HPDE6-E6E7 (cell line): ENCODE measurements around the gene PACSIN3.
"Not testable (repeated sequence)": the region's sequence is repeated elsewhere in the genome, so short reads cannot be mapped to it uniquely, and the experiment has no call there.

Experiments
- DNase-seq: peaks from one replicate; pipeline ENCODE4 v3.0.0; 2011; ENCODE audit warnings: missing footprints; ENCODE audit errors: extremely low spot score

Gene PACSIN3

DNA sequence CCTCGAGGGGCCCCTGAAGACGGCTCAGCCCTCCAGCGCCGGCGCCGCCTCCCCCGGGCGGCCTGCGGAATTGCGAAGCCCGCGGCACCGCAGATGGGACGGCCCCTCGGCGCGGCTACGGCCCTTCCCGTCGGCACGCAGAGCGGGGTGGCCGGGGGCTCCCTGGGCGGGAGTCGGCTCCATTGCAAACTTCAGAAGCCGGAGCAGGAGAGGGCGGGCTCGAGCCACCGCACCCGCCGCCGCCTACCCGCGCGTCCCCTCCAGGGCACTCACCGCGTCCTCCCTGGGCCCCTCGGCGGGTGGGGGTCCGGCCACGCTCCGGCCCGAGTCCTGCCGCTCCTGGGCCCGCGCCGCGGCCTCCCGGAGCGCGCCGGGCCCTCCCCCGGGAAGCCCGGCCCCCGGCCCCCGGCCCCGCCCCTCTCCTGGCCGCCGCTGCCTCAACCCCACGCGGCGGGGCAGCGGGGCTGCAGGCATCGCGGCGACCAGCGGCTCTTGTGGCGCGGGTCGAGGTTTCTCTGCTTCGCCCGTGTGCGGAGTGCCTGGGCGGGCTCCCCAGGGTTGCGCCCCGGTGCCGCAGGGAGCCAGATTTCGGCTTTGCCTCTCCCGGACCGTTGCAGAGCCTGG is at the start of gene PACSIN3:
Gene PACSIN3, minus strand, starts transcription at position 359 of the 624 bp plus-strand sequence. CDS start 3,707 bp downstream, outside the sequence.
- DNase-seq = no peak

DNA sequence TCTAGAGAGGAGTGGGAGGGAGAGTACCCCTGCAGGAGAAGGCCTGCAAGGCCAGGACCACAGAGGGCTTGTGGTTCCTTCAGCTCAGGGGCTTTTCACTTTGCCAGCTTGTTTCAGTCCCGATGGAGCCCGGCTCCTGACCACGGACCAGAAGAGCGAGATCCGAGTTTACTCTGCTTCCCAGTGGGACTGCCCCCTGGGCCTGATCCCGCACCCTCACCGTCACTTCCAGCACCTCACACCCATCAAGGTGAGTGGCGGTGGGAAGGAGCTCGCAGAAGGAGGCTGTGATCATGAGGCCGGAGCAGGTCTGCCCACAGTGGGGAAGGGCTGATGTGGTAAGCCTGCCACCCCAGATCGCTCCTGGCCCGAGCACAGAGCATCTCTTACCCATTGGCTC is 48.9 kb upstream of the PACSIN3 start:
- DNase-seq = no peak

DNA sequence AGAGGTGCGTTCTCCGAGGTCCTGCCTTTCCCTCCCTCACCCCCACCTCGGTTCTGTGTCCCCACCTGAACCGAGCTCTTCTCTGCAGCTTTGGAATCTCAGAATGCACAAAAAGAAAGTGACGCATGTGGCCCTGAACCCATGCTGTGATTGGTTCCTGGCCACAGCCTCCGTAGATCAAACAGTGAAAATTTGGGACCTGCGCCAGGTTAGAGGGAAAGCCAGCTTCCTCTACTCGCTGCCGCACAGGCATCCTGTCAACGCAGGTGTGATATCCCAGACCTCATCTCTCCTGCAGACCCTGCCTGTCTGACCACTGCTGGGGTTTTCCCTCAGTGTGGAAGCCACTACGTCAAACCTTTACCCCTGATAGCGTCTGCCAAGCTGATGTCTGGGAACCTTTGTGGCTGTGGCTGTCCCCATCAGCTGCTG is 48.5 kb upstream of the PACSIN3 start:
- no peak for DNase-seq

DNA sequence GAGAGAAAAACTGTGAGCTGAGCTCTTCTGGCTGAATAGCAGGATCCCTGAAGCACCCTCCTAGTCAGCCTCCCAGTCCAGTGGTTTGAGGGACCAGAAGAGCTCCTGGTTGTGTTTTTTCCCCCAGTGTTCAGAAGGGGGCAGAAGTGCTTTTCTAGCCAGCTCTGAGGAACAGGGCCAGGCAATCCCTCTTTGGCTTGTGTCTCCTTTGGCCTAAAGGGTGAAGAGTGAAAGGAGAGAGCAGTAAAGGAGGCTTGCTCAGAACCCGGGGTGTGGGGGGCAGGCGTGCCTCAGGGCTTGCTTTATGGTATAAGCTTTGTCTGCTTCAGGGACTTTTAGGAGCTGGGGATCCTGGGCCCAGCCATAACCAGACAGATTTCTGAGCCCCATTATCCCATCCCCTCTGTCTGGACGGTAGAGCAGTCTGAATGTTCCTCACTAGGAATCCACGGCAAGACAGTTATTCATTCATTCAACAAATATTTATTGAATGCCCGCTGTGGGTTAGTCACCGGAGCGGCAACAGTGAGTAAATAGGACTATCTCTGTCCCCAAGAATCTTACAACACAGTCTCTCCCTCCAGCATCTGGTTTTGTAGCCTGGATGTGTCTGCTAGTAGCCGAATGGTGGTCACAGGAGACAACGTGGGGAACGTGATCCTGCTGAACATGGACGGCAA is 47.9 kb upstream of the PACSIN3 start:
- DNase-seq = no peak

DNA sequence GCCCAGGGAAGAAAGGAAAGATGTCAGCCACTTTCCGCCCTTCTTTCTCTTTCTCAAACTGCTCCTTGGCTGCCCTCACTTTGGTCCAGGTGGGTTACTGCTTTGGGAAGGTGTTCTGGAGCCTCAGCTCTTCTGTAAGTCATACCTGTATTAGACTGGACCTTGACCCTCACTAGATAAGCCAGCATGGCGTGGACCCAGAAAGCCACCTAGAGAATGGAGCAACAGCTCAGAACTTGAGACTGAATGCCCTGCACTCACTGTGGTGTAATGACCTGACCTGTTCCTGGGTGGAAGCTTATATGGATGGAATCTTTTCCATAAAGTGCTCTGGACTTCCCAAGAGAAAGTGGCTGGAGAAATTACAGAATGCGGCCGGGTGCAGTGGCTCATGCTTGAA is 46.8 kb upstream of the PACSIN3 start:
- DNase-seq = no peak

DNA sequence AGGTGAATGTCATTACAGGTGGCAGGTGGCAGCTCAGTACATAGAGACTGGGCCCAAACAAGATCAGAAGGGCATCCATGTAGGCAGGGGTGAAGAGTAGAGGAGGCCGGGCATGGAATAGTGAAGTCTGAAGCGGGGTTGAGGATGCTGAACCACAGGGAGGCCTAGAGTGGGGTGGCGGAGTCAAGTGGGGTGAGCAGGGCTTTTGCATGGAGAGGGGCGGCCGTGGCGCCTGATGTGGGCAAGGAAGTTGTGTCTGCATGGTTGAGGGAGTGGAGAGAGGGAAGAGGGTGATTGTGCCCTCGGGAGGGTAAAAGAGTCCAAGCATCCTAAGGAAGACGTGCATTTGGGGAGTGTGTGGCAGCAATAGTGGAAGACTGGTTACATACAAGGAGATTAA is 42.9 kb upstream of the PACSIN3 start:
- no peak for DNase-seq

DNA sequence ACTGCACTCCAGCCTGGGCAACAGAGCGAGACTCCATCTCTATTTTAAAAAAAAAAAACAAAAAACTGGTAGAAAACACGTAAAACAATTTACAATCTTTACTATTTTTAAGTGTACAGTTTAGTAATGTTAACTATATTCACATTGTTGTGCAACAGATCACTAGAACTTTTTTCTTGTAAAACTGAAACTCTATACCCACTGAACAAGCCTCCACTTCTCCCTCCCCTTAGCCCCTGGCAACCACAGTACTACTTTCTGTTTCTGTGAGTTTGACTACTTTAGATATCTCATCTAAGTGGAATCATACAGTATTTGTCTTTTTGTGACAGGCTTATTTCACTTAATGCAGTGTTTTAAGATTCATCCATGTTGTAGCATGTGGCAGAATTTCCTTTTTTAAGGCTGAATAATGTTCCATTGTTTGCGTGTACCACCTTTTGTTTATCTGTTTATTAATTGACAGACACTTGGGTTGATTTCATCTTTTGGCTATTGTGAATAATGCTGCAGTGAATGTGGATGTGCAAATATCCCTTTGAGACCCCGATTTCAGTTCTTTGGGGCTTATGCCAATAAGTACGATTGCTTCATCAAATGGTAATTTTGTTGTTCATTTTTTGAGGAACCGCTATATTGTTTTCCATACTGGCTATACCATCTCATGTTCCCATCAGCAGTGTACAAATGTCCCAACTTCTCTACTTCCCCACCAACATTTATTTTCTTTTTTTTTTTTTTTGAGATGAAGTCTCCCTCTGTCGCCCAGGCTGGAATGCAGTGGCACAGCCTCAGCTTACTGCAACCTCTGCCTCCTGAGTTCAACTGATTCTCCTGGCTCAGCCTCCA is 39.5 kb upstream of the PACSIN3 start:
- DNase-seq = no peak

DNA sequence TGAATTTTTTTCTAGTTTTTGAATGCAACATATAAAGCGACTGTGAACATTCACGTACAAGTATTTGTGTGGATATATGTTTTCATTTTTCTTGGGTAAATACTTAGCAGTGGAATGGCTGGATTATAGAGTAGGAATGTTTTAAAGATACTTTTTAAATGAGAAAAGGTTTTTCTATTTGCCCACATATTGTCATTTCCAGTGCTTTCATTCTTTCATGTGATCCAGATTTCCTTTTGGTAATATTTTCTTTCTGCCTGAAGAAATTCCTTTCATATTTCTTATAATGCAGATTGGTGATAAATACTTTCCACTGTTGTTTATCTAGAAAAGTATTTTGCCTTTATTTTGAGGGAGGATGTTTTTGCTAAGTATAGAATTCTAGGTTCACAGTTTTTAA is 36.5 kb upstream of the PACSIN3 start:
- DNase-seq = no peak

DNA sequence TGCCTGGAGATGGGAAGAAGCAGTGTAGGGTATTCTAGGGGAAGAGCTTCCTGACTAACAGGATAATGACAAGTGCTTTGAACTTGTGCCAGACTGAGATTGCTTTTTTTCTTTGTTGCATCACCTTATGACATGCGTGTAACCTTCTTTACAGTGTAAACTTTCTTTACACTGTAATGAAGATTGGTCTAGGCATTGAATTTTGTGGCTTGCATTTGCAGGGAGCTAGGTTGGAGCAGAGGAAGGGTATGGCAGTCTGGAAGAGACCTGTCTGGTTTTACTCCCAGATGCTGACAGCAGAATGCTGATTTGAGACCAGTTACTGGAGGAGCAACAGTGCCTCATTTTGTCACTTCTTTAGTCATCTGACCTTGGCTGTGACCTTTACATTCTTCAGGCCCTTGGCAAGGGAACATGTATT is 34.2 kb upstream of the PACSIN3 start:
- no peak for DNase-seq

DNA sequence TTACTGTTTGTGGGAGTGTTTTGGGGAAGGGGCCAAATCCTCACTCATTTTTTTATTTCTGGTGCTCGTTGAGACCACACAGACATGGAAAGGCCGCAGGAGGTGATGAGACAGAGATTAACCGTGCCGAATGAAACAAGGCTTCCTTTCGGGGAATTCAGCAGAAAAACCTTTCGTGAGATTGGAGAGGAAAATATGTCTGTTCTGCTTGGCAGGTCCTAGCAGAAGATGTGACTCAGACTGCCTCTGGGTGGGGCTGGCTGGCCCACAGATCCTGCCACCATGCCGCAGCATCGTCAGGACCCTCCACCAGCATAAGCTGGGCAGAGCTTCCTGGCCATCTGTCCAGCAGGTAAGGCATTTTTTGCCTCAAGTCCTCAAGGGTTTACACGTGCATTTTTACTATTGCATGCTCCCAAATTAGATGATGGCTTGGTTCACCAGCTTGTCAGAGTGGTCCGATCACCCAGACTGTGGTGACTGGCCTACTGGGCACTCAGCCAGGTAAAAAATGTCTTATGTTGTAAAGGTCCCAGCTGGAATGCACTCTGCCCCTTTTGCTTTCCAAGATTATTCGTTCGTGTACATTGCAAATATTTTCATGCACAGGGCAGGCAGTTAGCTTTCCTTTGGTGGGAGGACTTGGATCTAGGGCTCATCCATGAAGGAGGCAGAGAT is 30.0 kb upstream of the PACSIN3 start:
- peak; percentile 42 for DNase-seq

DNA sequence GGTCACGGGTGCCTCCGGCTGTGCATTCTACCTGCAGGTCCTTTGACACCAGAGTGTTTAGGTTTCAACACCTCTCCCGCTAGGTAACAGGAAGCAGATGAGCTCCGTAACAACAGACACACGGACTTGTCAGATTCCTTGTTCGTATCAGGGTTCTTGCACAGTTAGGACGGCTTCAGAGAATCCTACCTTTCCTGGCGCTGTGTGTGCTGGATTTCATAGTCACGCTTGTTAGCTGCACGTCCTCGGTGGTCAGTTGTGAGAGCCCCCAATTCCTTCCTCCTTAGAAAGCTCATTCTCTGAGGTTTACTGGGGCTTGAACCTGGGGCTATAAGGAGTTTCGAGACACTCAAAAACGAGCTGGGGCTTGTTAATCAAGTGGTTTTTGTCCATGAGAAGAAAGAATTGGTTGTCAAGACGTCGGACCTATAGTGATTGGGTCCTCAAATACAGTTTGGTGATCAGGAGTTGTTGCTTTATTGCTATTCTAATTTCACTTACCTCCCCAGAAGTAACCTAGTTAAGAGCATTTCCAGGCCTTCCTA is 29.2 kb upstream of the PACSIN3 start:
- peak; percentile 61 for DNase-seq

DNA sequence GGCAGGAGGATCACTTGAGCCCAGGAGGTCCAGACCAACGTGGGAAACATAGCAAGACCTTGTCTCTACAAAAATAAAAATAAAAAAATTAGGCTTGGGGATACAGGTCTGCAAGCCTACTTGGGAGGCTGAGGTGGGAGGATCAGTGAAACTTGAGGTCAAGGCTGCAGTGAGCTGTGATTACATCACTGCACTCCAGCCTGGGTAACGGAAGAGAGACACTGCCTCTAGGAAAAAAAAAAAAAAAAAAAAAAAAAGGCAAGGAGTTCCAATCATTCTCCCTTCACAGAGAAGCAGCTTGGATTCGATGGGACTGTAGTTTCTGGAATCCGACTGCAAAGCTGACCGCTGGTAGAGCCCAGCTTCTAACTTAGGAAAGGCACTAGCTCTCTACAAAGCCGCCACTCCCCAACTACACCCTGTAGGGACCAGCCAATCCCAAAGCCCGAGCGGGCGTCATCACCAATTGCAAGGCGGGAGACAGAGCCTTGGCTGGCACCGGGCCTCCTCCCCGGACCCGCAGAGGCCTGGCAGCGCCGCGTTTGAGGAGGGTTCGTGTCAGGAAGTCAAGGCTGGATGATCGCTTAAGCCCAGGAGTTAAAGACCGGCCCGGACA is 27.8 kb upstream of the PACSIN3 start:
- DNase-seq = peak; percentile 90

DNA sequence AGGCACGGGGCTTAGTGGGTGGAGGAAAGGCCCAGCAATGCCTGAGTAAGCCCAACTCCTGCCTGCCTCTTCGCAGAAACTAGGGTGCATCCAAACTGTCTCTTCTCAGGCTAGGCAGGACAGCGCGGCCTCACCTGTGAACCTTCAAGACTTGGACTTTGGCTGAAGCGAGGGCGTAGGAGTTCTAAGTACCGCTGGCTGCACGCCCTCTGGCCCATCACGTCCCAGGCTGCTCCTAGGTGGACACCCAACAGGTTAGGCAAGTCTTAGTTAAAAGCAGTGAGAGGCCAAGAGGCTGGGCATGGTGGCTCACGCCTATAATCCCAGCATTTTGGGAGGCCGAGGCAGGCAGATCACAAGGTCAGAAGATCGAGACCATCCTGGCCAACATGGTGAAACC is 26.7 kb upstream of the PACSIN3 start:
- no peak for DNase-seq

DNA sequence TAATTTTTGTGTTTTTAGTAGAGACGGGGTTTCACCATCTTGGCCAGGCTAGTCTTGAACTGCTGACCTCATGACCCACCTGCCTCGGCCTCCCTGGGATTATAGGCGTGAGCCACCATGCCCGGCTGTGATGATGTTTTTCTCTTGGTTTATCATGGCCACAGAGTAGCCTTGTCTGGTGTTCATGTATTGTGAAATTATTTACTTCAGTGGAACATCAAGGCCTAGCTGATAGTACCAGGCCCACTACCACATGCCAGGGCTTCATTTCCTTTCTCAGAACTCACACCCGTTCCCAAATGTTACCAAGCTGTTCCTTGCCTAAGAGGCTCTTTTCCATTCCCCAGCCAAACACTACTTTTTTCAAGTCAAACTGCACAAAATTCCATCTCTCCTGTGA is 22.4 kb upstream of the PACSIN3 start:
- no peak for DNase-seq

DNA sequence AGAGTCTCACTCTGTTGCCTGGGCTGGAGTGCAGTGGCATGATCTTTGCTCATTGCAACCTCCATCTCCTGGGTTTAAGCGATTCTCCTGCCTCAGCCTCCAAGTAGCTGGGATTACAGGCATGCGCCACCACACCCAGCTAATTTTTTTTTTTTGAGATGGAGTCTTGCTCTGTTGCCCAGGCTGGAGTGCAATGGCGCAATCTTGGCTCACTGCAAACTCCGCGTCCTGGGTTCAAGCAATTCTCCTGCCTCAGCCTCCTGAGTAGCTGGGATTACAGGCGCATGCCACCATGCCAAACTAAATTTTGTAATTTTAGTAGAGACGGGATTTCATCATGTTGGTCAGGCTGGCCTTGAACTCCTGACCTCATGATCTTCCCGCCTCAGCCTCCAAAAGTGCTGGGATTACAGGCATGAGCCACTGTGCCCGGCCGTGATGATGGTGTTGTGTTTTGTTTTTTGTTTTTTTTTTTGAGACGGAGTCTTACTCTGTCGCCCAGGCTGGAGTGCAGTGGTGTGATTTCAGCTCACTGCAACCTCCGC is 21.8 kb upstream of the PACSIN3 start:
- DNase-seq = not testable (repeated sequence)

DNA sequence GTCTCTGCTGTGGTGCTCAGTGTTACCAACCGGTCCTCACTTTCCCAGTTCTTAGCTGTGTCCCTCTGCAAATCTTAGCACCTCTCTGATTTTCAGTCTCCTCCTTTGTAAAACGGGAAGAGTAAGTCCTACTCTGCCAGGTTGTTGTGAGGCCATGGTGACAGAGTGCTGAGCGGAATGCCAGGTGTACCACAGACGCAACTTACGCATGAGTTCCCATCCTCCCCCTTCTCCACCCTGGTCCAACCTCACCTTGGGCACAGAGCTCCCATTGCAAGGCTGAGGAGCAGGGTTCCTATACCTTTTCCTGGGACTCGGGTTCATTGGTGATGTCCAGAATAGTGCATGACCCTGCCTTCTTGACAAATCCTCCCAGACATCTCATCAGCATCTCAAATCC is 21.2 kb upstream of the PACSIN3 start:
- DNase-seq = no peak

DNA sequence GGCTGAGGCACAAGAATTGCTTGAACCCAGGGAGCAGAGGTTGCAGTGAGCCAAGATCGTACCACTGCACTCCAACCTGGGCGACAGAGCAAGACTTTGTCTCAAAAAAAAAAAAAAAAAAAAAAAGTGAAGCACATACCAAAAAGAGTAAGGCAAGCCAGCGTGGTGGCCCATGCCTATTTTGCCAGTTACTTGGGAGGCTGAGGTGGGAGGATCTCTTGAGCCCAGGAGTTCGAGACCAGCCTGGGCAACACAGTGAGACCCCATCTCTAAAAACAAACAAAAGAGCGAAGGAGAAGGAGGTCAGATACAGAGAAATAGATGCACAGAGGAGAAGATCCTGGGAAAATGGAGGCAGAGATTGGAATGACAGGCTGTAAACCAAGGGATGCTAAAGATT is 20.3 kb upstream of the PACSIN3 start:
- not testable (repeated sequence) for DNase-seq

DNA sequence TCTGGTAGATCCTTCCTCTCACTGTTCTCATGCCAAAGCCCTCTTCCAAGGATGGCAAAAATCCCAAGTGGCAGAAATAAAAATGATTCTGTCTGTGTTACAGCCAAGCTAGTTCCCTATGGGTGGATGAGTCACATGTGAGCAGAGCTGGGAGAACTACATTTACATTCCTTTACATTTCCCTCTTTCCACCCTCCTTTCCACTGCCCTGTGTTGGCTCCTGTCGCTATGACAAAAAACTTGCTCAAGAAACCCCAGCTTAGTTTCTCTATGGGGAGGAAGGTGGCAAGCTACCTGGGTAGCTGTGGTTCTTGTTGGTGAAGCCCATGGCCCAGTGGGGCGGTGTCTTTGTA is 18.4 kb upstream of the PACSIN3 start:
- peak; percentile 70 for DNase-seq

DNA sequence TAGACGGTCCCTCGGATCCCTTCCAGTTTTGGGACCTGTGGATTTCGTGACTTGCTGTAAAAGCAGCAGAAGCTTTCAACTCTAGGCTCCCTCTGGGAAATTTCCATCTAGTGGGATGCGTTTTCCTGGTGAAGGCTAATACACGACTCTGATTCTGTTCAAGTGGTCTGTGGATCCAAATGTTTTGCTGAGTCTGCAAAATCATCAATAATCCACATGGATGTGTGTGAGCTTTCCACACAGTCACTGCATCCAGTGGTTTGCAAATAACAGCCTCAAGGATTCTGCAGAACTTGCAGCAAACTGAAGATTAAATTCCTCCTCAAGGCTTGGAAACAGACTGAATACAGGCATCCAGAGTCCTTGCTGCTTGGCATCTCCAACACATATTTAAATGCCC is 16.3 kb upstream of the PACSIN3 start:
- no peak for DNase-seq

DNA sequence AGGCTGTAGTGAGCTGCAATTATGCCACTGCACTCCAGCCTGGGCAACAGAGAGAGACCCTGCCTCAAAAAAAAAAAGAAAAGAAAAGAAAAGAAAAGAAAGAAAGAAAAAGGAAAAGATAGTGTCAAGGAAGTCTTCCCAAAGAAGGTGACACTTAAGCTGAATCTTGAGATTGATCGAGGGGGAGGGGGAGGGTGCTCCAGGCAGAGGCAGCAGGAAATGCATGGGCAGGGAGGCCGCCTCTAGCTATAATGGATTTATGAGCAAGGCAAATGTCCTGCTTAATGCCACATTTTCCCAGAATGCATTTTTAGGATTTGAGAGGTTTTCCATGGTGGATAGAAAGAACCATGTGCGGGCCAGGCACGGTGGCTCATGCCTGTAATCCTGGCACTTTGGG is 14.8 kb upstream of the PACSIN3 start:
- DNase-seq = no peak

DNA sequence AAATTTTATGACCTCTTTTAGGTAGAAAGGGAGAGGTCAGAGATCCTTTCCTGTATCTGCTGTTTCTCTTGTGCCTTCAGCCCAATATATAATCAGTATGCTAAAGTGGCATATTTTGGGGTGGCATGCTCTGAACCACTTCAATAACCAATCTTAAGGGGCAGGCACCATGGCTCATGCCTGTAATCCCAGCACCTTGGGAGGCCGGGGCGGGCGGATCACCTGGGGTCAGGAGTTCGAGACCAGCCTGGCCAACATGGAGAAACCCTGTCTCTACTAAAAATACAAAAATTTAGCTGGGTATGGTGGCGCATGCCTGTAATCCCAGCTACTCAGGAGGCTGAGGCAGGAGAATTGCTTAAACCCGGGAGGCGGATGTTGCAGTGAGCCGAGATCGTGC is 11.9 kb upstream of the PACSIN3 start:
- DNase-seq = not testable (repeated sequence)
